Vagina (tissue), 2 donors: ENCODE data around the gene LHX5. TPM values are rescaled to one million over a fixed set of nuclear protein-coding genes. Genes with fewer than 3 reads are reported as not detected.

Experiments used
- DNase-seq, 2 donors: peaks; one replicate each; pipeline ENCODE4 v3.0.0-alpha.2; 2017; ENCODE audit errors: extremely low spot score in 2 of 2
- H3K27ac ChIP-seq: fragments of 200-600 bp; sonication (generic); one replicate; pipeline ENCODE4 v1.5.1; 2019
- H3K27me3 ChIP-seq: fragments of 200-600 bp; sonication (generic); one replicate; pipeline ENCODE4 v1.5.1; 2019
- H3K36me3 ChIP-seq, 2 donors: fragments of 200-600 bp; sonication (generic); one replicate each; pipeline ENCODE4 v1.5.1; 2017 to 2019
- H3K4me1 ChIP-seq: fragments of 200-600 bp; sonication (generic); one replicate; pipeline ENCODE4 v1.5.1; 2019
- H3K4me3 ChIP-seq, 2 donors: fragments of 200-600 bp; sonication (generic); 1 replicate in 1 of 2; 2 replicates in 1 of 2; pipeline ENCODE4 v1.5.1; 2016 to 2019
- H3K9me3 ChIP-seq: fragments of 200-600 bp; sonication (generic); one replicate; pipeline ENCODE4 v1.5.1; 2019
- POLR2A ChIP-seq, 2 donors: fragments of 450-650 bp; IDR thresholded peaks; one replicate each; pipeline ENCODE4 v1.6.1; 2017; ENCODE audit warnings: antibody characterized with exemption in 2 of 2, mild to moderate bottlenecking in 2 of 2, moderate library complexity in 2 of 2
- POLR2AphosphoS5 ChIP-seq, 2 donors: sonication (generic); formaldehyde crosslinking; IDR thresholded peaks; one replicate each; pipeline ENCODE4 v1.9.0; 2017; ENCODE audit warnings: antibody characterized with exemption in 2 of 2, mild to moderate bottlenecking in 2 of 2, low read depth in 1 of 2; ENCODE audit not compliant: insufficient read depth in 1 of 2
- intact Hi-C: fragments of 100-400 bp; cut with DNase I; formaldehyde crosslinking; loops from one replicate; pipeline ENCODE4 v1.15.1; 2023
- total RNA-seq: library from RNA; depleted of rRNA; stranded (reverse); fragments of >200 nt; gene quantifications from one replicate; pipeline ENCODE4 v1.2.3, GENCODE V29; 2016
- TF ChIP-seq, protein P1 (sequence below), 3 experiments: fragments of 450-650 bp in 2 of 3; fragments of 200-600 bp in 1 of 3; sonication (generic) in 1 of 3; IDR thresholded peaks; one replicate each; pipeline ENCODE4 v1.5.1; 2017 to 2019; ENCODE audit warnings: antibody characterized with exemption in 3 of 3, mild to moderate bottlenecking in 2 of 3, moderate library complexity in 2 of 3

Gene LHX5
- total RNA-seq, 1 donor from 2014 or later = not detected

DNA sequence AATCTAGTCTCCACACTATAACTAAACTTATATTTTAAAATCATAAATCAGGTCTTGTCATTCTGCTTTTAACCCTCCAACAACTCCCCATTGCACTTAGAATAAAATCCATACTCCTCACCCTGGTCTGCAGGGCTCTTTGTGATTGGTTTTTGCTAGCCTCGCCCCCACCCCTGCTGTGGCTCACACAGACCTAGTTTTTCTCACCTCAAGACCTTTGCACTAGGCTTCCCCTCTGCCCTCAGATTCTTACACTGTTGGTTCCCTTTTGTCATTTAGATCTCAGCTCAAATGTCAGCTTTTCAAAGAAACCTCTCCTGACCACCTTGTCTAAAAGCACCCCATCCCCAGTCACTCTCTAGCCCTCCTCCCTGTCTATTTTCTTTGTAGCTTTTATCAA, 10.7 kb upstream of the LHX5 start:
- no peaks in the 10 kb centered on the region for H3K4me1 ChIP-seq
- intact Hi-C loops = no loop called here
- H3K4me3 ChIP-seq = no peak overlapping the region
- H3K9me3 ChIP-seq = no peaks in the 10 kb centered on the region
- H3K27ac ChIP-seq = no peak overlapping the region
- DNase-seq = no peak
- no peaks in the 10 kb centered on the region for H3K27me3 ChIP-seq
- no peaks in the 10 kb centered on the region for H3K36me3 ChIP-seq
- TF ChIP-seq POLR2AphosphoS5 (IDR thresholded peaks at IDR 0.05; ENCODE audit: insufficient read depth in 1 of 2, low read depth in 1 of 2) (no peak), POLR2A (IDR thresholded peaks at IDR 0.05) (no peak)
- TF ChIP-seq, protein P1, sequence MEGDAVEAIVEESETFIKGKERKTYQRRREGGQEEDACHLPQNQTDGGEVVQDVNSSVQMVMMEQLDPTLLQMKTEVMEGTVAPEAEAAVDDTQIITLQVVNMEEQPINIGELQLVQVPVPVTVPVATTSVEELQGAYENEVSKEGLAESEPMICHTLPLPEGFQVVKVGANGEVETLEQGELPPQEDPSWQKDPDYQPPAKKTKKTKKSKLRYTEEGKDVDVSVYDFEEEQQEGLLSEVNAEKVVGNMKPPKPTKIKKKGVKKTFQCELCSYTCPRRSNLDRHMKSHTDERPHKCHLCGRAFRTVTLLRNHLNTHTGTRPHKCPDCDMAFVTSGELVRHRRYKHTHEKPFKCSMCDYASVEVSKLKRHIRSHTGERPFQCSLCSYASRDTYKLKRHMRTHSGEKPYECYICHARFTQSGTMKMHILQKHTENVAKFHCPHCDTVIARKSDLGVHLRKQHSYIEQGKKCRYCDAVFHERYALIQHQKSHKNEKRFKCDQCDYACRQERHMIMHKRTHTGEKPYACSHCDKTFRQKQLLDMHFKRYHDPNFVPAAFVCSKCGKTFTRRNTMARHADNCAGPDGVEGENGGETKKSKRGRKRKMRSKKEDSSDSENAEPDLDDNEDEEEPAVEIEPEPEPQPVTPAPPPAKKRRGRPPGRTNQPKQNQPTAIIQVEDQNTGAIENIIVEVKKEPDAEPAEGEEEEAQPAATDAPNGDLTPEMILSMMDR (IDR thresholded peaks at IDR 0.05) = no peak

DNA sequence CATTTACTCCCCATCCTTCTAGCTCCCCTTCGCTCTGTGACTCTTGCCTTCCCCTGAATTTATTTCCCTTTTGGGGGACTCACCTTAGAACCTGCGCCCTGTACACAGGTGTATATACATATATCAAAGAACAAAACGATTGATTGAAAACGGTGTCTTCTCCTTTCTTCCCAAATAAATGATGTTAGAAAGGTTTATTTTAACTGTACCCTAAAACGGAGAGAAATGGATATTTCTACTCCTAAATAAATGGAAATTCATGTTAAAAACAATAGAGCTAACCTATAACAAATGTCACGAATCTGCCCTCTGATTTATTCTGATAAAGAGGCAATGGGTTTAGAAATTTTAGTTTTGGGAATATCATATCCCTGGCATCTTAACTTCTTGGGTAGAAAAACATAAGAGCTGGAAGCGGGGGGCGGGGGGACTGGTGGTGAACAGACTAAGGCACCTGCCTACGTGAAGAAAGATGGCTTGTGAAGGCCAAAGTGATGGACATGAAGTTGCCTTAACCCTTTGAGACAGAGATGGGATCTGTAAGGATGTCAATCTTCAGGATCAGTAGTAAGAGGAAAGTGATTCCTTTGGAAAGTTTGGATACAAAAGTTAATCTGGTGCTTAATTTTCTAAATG, 8.8 kb upstream of the LHX5 start:
- no peaks in the 10 kb centered on the region for H3K36me3 ChIP-seq
- H3K4me1 ChIP-seq = no peaks in the 10 kb centered on the region
- intact Hi-C loops = no loop called here
- no peak overlapping the region for H3K27ac ChIP-seq
- DNase-seq = no peak
- H3K9me3 ChIP-seq = no peaks in the 10 kb centered on the region
- H3K4me3 ChIP-seq = no peak overlapping the region
- no peaks in the 10 kb centered on the region for H3K27me3 ChIP-seq
- no peak for TF ChIP-seq POLR2AphosphoS5 (IDR thresholded peaks at IDR 0.05; ENCODE audit: insufficient read depth in 1 of 2, low read depth in 1 of 2)
- TF ChIP-seq POLR2A (IDR thresholded peaks at IDR 0.05) = no peak
- TF ChIP-seq, protein P1 (IDR thresholded peaks at IDR 0.05) = no peak

DNA sequence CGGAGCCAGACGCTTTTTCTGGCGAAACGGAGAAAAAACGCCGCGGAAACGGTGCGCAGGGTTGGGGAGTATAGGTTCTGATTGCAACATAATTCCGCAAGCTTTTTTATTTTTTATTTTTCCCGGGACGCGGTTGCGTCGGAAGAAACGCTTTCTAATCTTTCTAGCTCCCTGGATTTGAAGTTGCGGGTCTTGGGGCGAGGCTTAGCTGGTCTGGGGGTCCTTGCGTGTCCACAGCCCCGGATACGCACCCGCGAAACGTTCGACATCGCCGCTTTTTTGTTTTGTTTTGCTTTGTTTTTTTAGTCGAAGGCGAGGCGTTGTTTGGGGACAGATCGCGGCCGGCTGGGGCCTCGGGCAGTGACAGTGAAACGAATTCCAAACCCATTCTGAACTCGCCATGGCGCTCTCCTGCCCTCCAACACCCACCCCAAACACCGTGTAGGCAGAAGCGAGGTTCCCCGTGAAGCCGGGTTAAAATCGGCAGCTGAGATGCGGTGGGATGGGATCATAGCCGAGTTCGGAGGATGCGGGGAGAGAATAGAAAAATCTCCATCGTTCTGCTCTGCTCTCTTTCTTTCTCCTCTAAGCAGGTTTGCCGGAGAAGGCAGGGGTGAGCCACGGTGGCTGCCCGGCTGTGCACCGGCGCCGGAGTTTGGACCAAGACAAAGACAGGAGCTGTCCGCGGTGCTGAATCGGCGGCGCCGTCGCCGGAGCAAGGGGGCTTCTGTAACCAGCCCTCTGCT, 8.1 kb upstream of the LHX5 start:
- H3K27ac ChIP-seq = no peak overlapping the region
- no peaks in the 10 kb centered on the region for H3K4me1 ChIP-seq
- H3K27me3 ChIP-seq = no peaks in the 10 kb centered on the region
- no peak for DNase-seq
- no peaks in the 10 kb centered on the region for H3K9me3 ChIP-seq
- intact Hi-C loops = no loop called here
- H3K4me3 ChIP-seq = no peak overlapping the region
- no peaks in the 10 kb centered on the region for H3K36me3 ChIP-seq
- TF ChIP-seq, protein P1 (IDR thresholded peaks at IDR 0.05) = no peak

DNA sequence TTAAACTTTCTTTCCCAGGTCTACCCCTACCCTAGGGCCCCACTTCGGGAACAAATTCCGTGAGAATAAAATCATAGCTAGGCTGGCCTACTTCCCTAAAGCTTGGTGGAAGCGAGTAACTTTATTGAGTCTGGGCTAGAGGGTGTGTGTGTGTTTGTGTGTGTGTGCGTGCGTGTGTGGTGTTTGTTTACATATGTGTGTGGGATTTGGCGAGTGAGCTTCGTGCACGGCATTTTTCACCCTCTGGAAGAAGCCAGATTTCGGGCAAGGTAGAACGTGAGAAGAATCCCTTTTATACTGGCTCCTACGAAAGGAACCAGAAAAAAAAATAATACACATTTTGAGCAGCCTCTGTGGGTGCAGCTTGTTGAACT, 7.5 kb upstream of the LHX5 start:
- no peak for DNase-seq
- H3K4me3 ChIP-seq = no peak overlapping the region
- H3K4me1 ChIP-seq = no peaks in the 10 kb centered on the region
- H3K27me3 ChIP-seq = no peaks in the 10 kb centered on the region
- H3K36me3 ChIP-seq = no peaks in the 10 kb centered on the region
- TF ChIP-seq POLR2A (IDR thresholded peaks at IDR 0.05) (no peak), POLR2AphosphoS5 (IDR thresholded peaks at IDR 0.05; ENCODE audit: insufficient read depth in 1 of 2, low read depth in 1 of 2) (no peak)
- TF ChIP-seq, protein P1 (IDR thresholded peaks at IDR 0.05) = no peak
- H3K27ac ChIP-seq = no peak overlapping the region
- intact Hi-C loops = no loop called here
- H3K9me3 ChIP-seq = no peaks in the 10 kb centered on the region

DNA sequence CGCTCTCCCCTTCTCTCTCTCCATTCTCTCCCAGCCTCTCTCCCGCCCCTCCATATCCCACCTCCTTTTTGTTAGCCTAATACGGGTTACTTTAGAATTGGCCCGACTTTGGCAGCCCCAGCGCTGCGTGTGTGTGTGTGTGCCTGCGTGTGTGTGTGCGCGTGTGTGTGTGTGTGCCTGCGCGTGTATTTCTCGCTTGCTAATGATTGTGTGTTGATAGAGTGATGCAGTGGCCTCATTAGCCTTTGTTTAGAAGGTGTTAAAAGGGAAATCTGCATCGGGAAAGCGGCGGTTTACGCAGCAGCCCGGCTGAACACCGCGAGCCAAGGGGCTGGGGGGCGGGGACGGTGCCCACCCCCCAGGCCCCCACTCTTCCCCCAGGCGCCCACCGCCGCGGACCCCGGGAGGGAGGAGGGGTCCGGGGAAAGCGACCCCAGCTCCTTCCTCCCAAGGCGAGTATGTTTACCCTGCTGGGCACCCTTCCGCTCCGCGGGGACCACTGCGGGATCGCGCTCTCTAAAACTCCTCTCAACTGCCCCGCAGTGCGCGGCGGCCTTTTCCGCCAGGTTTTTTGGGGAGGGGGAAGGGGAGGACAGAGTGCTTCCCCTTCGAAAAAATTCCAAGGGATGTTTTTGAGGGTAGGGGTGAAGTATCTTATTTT, 6.8 kb upstream of the LHX5 start:
- Histone ChIP-seq H3K27me3 (no peaks in the 10 kb centered on the region), H3K27ac (no peak overlapping the region), H3K4me3 (no peak overlapping the region), H3K36me3 (no peaks in the 10 kb centered on the region), H3K9me3 (no peaks in the 10 kb centered on the region), H3K4me1 (no peaks in the 10 kb centered on the region)
- no peak for DNase-seq
- intact Hi-C loops = no loop called here
- TF ChIP-seq, protein P1 (IDR thresholded peaks at IDR 0.05) = no peak
- no peak for TF ChIP-seq POLR2AphosphoS5 (IDR thresholded peaks at IDR 0.05; ENCODE audit: insufficient read depth in 1 of 2, low read depth in 1 of 2)
- no peak for TF ChIP-seq POLR2A (IDR thresholded peaks at IDR 0.05)
